ENCODE data around the gene KIF26B.

GRCh38 chr1:245316784-245317183 is 162.0 kb downstream of the KIF26B start:
- TF ChIP-seq, protein P1, sequence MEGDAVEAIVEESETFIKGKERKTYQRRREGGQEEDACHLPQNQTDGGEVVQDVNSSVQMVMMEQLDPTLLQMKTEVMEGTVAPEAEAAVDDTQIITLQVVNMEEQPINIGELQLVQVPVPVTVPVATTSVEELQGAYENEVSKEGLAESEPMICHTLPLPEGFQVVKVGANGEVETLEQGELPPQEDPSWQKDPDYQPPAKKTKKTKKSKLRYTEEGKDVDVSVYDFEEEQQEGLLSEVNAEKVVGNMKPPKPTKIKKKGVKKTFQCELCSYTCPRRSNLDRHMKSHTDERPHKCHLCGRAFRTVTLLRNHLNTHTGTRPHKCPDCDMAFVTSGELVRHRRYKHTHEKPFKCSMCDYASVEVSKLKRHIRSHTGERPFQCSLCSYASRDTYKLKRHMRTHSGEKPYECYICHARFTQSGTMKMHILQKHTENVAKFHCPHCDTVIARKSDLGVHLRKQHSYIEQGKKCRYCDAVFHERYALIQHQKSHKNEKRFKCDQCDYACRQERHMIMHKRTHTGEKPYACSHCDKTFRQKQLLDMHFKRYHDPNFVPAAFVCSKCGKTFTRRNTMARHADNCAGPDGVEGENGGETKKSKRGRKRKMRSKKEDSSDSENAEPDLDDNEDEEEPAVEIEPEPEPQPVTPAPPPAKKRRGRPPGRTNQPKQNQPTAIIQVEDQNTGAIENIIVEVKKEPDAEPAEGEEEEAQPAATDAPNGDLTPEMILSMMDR (IDR thresholded peaks at IDR 0.05) = no peak
- no peak for TF ChIP-seq POLR2A (IDR thresholded peaks at IDR 0.05)

All from suprapubic skin (tissue), 3 donors.